Testis (tissue), 5 donors: ENCODE results near the gene EHBP1L1. TPM values are rescaled to one million over a fixed set of nuclear protein-coding genes. Genes with fewer than 3 reads are reported as not detected.

Experiments used
- DNase-seq: peaks from one replicate; pipeline ENCODE4 v3.0.0-alpha.2; 2019
- H3K27ac ChIP-seq, 2 donors: fragments of 200-600 bp; sonication (generic); one replicate each; pipeline ENCODE4 v1.5.1; 2019
- H3K27me3 ChIP-seq: fragments of 200-600 bp; sonication (generic); one replicate; pipeline ENCODE4 v1.5.1; 2019
- H3K36me3 ChIP-seq: fragments of 200-600 bp; sonication (generic); one replicate; pipeline ENCODE4 v1.5.1; 2017; ENCODE audit warnings: low read depth; ENCODE audit errors: missing control alignments
- H3K4me1 ChIP-seq: fragments of 200-600 bp; sonication (generic); one replicate; pipeline ENCODE4 v1.5.1; 2019
- H3K4me3 ChIP-seq, 2 donors: fragments of 200-600 bp; sonication (generic); one replicate each; pipeline ENCODE4 v1.5.1; 2017 to 2019
- H3K9me3 ChIP-seq: fragments of 200-600 bp; sonication (generic); one replicate; pipeline ENCODE4 v1.5.1; 2017
- POLR2A ChIP-seq: fragments of 450-650 bp; IDR thresholded peaks from one replicate; pipeline ENCODE4 v1.6.1; 2017; ENCODE audit warnings: antibody characterized with exemption, mild to moderate bottlenecking, moderate library complexity
- WGBS, 2 donors: methylation state at CpG; one replicate each; pipeline ENCODE4 v1.1.5; 2018; 5-methylcytosine and 5-hydroxymethylcytosine counted together
- intact Hi-C: fragments of 100-400 bp; cut with DNase I; formaldehyde crosslinking; loops from one replicate; pipeline ENCODE4 v1.15.1; 2023; ENCODE audit warnings: low total_unique reads
- long read RNA-seq, 2 donors: transcript quantifications; one replicate each; lab custom pipeline, GENCODE V29; 2026
- polyA plus RNA-seq: library from polyadenylated mRNA; stranded (reverse); fragments of 350-450 nt; fragmentation: Illumina TruSeq; extraction: RNeasy Lipid Tissue Mini Kit (QIAGEN cat#74804); gene quantifications from one replicate; pipeline ENCODE4 v1.2.3, GENCODE V29; 2014; ENCODE audit warnings: low read depth, low replicate concordance; ENCODE audit not compliant: insufficient read depth
- total RNA-seq, 2 donors: library from RNA; depleted of rRNA; stranded (reverse); fragments of >200 nt; gene quantifications; one replicate each; pipeline ENCODE4 v1.2.3, GENCODE V29; 2016
- TF ChIP-seq, protein P1 (sequence below), 3 experiments: fragments of 450-650 bp in 2 of 3; fragments of 200-600 bp in 1 of 3; sonication (generic) in 1 of 3; IDR thresholded peaks; one replicate each; pipeline ENCODE4 v1.5.1; 2016 to 2019; ENCODE audit warnings: antibody characterized with exemption in 3 of 3, mild to moderate bottlenecking in 2 of 3, moderate library complexity in 1 of 3

EHBP1L1 gene
- 10 to 100 TPM; 51.0 to 66.8 TPM for total RNA-seq
- polyA plus RNA-seq, result 20.5 TPM
- long read RNA-seq, donor 1, transcript EHBP1L1-202 (1 exons, 3,169 nt), result major isoform, 8 of 10 reads
- long read RNA-seq, donor 1, partial matches to known transcripts, result 0 of 10 reads
- long read RNA-seq, donor 1, other reads (novel, unspliced or antisense), result 0 of 10 reads
- long read RNA-seq, donor 2, partial matches to known transcripts, result 0 of 2 reads
- long read RNA-seq, donor 2, other reads (novel, unspliced or antisense), result 0 of 2 reads

GRCh38 chr11:65575568-65576231 lies at the start of gene EHBP1L1:
EHBP1L1 (plus strand) TSS chr11:65576053; CDS start chr11:65576303, 250 bp downstream.
- WGBS, 2 donors, result 7% methylated on average over 15 of the region's 69 CpGs; no CpG with 5 or more reads in 1 of the 2 donors
- Histone ChIP-seq H3K27ac (peak within 1 kb of the TSS; percentile 84 to 92), H3K4me1 (peaks cover 54% of the 10 kb centered on the region), H3K4me3 (peak within 1 kb of the TSS; percentile 68 to 71), H3K36me3 (no peaks in the 10 kb centered on the region), H3K9me3 (no peaks in the 10 kb centered on the region), H3K27me3 (no peaks in the 10 kb centered on the region)
- DNase-seq, result peak; percentile 45
- intact Hi-C loops, result no loop called here
- TF ChIP-seq POLR2A, result no peak
- TF ChIP-seq, protein P1, sequence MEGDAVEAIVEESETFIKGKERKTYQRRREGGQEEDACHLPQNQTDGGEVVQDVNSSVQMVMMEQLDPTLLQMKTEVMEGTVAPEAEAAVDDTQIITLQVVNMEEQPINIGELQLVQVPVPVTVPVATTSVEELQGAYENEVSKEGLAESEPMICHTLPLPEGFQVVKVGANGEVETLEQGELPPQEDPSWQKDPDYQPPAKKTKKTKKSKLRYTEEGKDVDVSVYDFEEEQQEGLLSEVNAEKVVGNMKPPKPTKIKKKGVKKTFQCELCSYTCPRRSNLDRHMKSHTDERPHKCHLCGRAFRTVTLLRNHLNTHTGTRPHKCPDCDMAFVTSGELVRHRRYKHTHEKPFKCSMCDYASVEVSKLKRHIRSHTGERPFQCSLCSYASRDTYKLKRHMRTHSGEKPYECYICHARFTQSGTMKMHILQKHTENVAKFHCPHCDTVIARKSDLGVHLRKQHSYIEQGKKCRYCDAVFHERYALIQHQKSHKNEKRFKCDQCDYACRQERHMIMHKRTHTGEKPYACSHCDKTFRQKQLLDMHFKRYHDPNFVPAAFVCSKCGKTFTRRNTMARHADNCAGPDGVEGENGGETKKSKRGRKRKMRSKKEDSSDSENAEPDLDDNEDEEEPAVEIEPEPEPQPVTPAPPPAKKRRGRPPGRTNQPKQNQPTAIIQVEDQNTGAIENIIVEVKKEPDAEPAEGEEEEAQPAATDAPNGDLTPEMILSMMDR (IDR thresholded peaks at IDR 0.05), result no peak

GRCh38 chr11:65526744-65527143 lies 49.1 kb upstream of the EHBP1L1 start:
- peaks cover 61% of the 10 kb centered on the region for H3K4me1 ChIP-seq
- no peaks in the 10 kb centered on the region for H3K27me3 ChIP-seq
- WGBS, 2 donors, result 87 to 91% methylated on average over 5 to 6 of the region's 8 CpGs
- DNase-seq, result no peak
- no peaks in the 10 kb centered on the region for H3K9me3 ChIP-seq
- TF ChIP-seq POLR2A, result no peak
- TF ChIP-seq, protein P1 (IDR thresholded peaks at IDR 0.05), result no peak
- no peak overlapping the region for H3K27ac ChIP-seq
- H3K4me3 ChIP-seq, result no peak overlapping the region
- no peaks in the 10 kb centered on the region for H3K36me3 ChIP-seq
- intact Hi-C loops, result no loop called here

- TF ChIP-seq, protein P1 (IDR thresholded peaks at IDR 0.05), result no peak
- TF ChIP-seq POLR2A, result no peak
- no peak for DNase-seq
- Histone ChIP-seq H3K4me3 (no peak overlapping the region), H3K27me3 (no peaks in the 10 kb centered on the region), H3K27ac (peak overlapping the region; percentile 59 to 61), H3K36me3 (no peaks in the 10 kb centered on the region), H3K9me3 (no peaks in the 10 kb centered on the region), H3K4me1 (peaks cover 40% of the 10 kb centered on the region)
- intact Hi-C loops, result no loop called here
- 41 to 43% methylated on average over 12 of the region's 12 CpGs for WGBS, 2 donors
Measured at GRCh38 chr11:65528819-65529350, 47.0 kb upstream of the EHBP1L1 start.

DNA sequence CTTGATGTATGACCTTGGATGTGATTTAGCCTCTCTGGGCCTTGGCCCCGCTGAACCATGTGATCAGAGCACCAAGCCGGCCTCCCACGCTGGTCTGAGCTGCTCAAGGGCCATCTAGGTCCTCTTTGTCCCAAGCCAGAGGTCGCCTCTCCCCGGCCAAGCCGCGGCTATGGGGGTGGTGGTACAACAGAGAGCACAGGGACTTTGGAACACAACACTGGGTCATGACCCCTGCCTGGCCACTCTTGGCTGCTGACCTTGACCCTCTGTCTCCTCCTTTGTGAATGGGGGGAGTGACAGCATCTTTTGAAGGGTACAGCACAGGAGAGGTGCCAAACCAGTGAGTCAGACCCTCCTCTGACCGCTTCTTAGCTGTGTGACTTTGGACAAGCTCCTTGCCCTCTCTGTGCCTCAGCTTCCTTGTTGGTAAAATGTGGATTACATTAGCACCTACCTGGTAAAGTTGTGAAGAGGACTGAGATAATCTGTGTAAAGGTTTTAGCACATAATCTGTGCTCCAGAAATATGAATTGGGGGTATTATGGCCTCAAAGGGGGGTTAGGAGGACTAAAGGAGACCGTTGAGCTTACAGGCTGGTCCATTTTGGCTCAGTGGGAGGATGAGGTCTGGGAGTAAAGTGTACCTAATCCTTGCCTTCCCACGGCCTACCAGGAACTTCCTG lies 46.2 kb upstream of the EHBP1L1 start:
- Histone ChIP-seq H3K9me3 (no peaks in the 10 kb centered on the region), H3K4me1 (peaks cover 33% of the 10 kb centered on the region), H3K27ac (peak overlapping the region; percentile 59 to 61), H3K27me3 (no peaks in the 10 kb centered on the region), H3K4me3 (no peak overlapping the region), H3K36me3 (no peaks in the 10 kb centered on the region)
- peak; percentile 82 for DNase-seq
- intact Hi-C loops, result no loop called here
- WGBS, 2 donors, result 50 to 55% methylated on average over 3 to 9 of the region's 10 CpGs
- TF ChIP-seq POLR2A, result no peak
- TF ChIP-seq, protein P1 (IDR thresholded peaks at IDR 0.05), result no peak
